CD14-positive monocyte (primary cell): ENCODE measurements around the gene SIX2. TPM values are rescaled to one million over a fixed set of nuclear protein-coding genes. Genes with fewer than 3 reads are reported as not detected.

Experiments
- DNase-seq, 3 donors: peaks; one replicate each; pipeline ENCODE4 v3.0.0-alpha.2; 2011 to 2022
- H2AFZ ChIP-seq: 2 replicates; pipeline ENCODE4 v1.6.0; 2012; ENCODE audit warnings: mild to moderate bottlenecking, low read depth, low read length, inconsistent platforms; ENCODE audit not compliant: insufficient read depth, poor library complexity, severe bottlenecking
- H3K27ac ChIP-seq, 2 donors: 1 replicate in 1 of 2; 2 replicates in 1 of 2; pipeline ENCODE4 v1.5.1; 2012 to 2013; ENCODE audit warnings: low read length in 2 of 2, control low read depth in 1 of 2, inconsistent platforms in 1 of 2, low read depth in 1 of 2, mild to moderate bottlenecking in 1 of 2
- H3K27me3 ChIP-seq, 2 donors: one replicate each; pipeline versions ENCODE4 v1.6.0 to v1.6.1; 2011 to 2013; ENCODE audit warnings: low read length in 2 of 2; ENCODE audit not compliant: control insufficient read depth in 2 of 2, insufficient read depth in 2 of 2
- H3K36me3 ChIP-seq, 2 donors: replicated peaks in 1 of 2; 1 replicate in 1 of 2; 2 replicates in 1 of 2; pipeline versions ENCODE4 v1.5.1 to v1.6.1; 2012 to 2013; ENCODE audit warnings: low read length in 2 of 2, control low read depth in 1 of 2, inconsistent platforms in 1 of 2, mild to moderate bottlenecking in 1 of 2; ENCODE audit not compliant: insufficient read depth in 2 of 2, control insufficient read depth in 1 of 2
- H3K4me1 ChIP-seq, 2 donors: 1 replicate in 1 of 2; 2 replicates in 1 of 2; pipeline versions ENCODE4 v1.5.1 to v1.6.1; 2012 to 2013; ENCODE audit warnings: low read length in 2 of 2, control low read depth in 1 of 2, inconsistent platforms in 1 of 2, mild to moderate bottlenecking in 1 of 2, moderate library complexity in 1 of 2; ENCODE audit not compliant: insufficient read depth in 2 of 2, control insufficient read depth in 1 of 2
- H3K4me2 ChIP-seq: replicated peaks from 2 replicates; pipeline ENCODE3; 2012; ENCODE audit warnings: low read length, moderate library complexity, mild to moderate bottlenecking; ENCODE audit not compliant: poor library complexity, severe bottlenecking; ENCODE audit errors: extremely low read depth
- H3K4me3 ChIP-seq, 3 experiments: fragments of 200-600 bp in 1 of 3; sonication (generic) in 1 of 3; replicated peaks in 1 of 3; 1 replicate in 2 of 3; 2 replicates in 1 of 3; pipeline ENCODE4 v1.5.1; 2011 to 2013; ENCODE audit warnings: low read length in 3 of 3, mild to moderate bottlenecking in 3 of 3, control low read depth in 2 of 3, low read depth in 2 of 3, inconsistent platforms in 1 of 3, moderate library complexity in 1 of 3
- H3K79me2 ChIP-seq: 2 replicates; pipeline ENCODE4 v1.6.0; 2012; ENCODE audit warnings: mild to moderate bottlenecking, control low read depth, inconsistent platforms, low read length, moderate library complexity; ENCODE audit not compliant: insufficient read depth
- H3K9ac ChIP-seq: 2 replicates; pipeline ENCODE4 v1.6.0; 2017; ENCODE audit warnings: low read length, mild to moderate bottlenecking; ENCODE audit not compliant: insufficient read depth, poor library complexity, severe bottlenecking
- H3K9me3 ChIP-seq, 2 donors: replicated peaks in 1 of 2; 1 replicate in 1 of 2; 2 replicates in 1 of 2; pipeline versions ENCODE4 v1.5.1 to v1.6.1; 2012 to 2013; ENCODE audit warnings: low read length in 2 of 2, control low read depth in 1 of 2; ENCODE audit not compliant: control insufficient read depth in 1 of 2, insufficient read depth in 1 of 2
- H4K20me1 ChIP-seq: 2 replicates; pipeline ENCODE4 v1.6.0; 2012; ENCODE audit warnings: mild to moderate bottlenecking, low read length, control low read depth, moderate library complexity; ENCODE audit not compliant: insufficient read depth
- H3K27ac Mint-ChIP-seq, 7 donors: one replicate each; pipeline ENCODE4 v1.8.0; 2020; ENCODE audit warnings: mild to moderate bottlenecking in 7 of 7, mixed read lengths in 7 of 7, moderate library complexity in 6 of 7, inconsistent platforms in 2 of 7
- H3K27me3 Mint-ChIP-seq, 3 donors: one replicate each; pipeline ENCODE4 v1.8.0; 2021 to 2022; ENCODE audit warnings: low read depth in 3 of 3, mild to moderate bottlenecking in 3 of 3, mixed read lengths in 3 of 3, moderate library complexity in 3 of 3, inconsistent platforms in 1 of 3
- H3K36me3 Mint-ChIP-seq, 2 donors: one replicate each; pipeline ENCODE4 v1.8.0; 2020; ENCODE audit warnings: mixed read lengths in 2 of 2, inconsistent platforms in 1 of 2, mild to moderate bottlenecking in 1 of 2
- H3K4me1 Mint-ChIP-seq: one replicate; pipeline ENCODE4 v1.8.0; 2020; ENCODE audit warnings: mild to moderate bottlenecking, mixed read lengths
- H3K4me3 Mint-ChIP-seq, 2 donors: one replicate each; pipeline ENCODE4 v1.8.0; 2020; ENCODE audit warnings: mild to moderate bottlenecking in 2 of 2, mixed read lengths in 2 of 2, moderate library complexity in 1 of 2
- H3K9me3 Mint-ChIP-seq, 7 donors: one replicate each; pipeline ENCODE4 v1.8.0; 2020 to 2022; ENCODE audit warnings: mixed read lengths in 7 of 7, mild to moderate bottlenecking in 6 of 7, moderate library complexity in 6 of 7, inconsistent platforms in 2 of 7
- WGBS: methylation state at CpG from one replicate; pipeline ENCODE4 v1.1.5; 2013; ENCODE audit warnings: missing lambda C conversion rate; ENCODE audit not compliant: insufficient coverage; 5-methylcytosine and 5-hydroxymethylcytosine counted together
- intact Hi-C, 2 donors: fragments of 100-400 bp; cut with micrococcal nuclease; formaldehyde crosslinking; loops; one replicate each; pipeline versions ENCODE4 v1.15.0 to v1.15.1; 2023
- polyA plus RNA-seq, 3 donors: library from polyadenylated mRNA; depleted of rRNA in 1 of 3; unstranded in 2 of 3; stranded (reverse) in 1 of 3; fragments of 300-500 nt in 2 of 3; fragments of >200 nt in 1 of 3; fragmentation: Illumina TruSeq in 2 of 3; gene quantifications; 1 replicate in 2 of 3; 2 replicates in 1 of 3; pipeline ENCODE4 v1.2.3, GENCODE V29; 2012 to 2021
- TF ChIP-seq, protein P1 (sequence below): fragments of 200-600 bp; IDR thresholded peaks from one replicate; pipeline ENCODE4 v1.8.0; 2022; ENCODE audit warnings: antibody characterized with exemption, mild to moderate bottlenecking

Gene SIX2
- polyA plus RNA-seq, 3 donors, result not detected

GRCh38 chr2:45000921-45001868 lies 8.1 kb downstream of the SIX2 start:
- peak overlapping the region in 1 of 7 donors; percentile 20 for H3K27ac Mint-ChIP-seq

DNA sequence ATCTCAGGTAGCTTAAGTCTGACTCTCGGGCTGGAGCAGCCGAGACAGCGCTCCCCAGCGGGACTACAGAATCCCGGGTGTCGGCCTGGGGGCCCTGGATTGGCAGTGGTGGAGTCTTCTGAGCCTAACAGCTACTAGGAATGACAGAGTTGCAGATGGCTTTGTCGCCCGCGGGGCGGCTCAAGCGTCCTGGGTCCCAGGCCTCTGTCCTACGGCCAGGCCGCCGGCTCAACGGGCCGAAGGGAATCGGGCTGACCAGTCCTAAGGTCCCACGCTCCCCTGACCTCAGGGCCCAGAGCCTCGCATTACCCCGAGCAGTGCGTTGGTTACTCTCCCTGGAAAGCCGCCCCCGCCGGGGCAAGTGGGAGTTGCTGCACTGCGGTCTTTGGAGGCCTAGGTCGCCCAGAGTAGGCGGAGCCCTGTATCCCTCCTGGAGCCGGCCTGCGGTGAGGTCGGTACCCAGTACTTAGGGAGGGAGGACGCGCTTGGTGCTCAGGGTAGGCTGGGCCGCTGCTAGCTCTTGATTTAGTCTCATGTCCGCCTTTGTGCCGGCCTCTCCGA lies 8.8 kb downstream of the SIX2 start:
- peaks cover 88 to 98% of the 10 kb centered on the region in 2 donors for H3K27me3 ChIP-seq
- H3K4me3 ChIP-seq, result no peak overlapping the region
- no peak overlapping the region for H3K27ac ChIP-seq
- no peak for DNase-seq
- H3K79me2 ChIP-seq, result no peaks in the 10 kb centered on the region
- intact Hi-C loops, result no loop called here
- WGBS, result 11% methylated on average over 32 of the region's 36 CpGs
- Mint-ChIP-seq H3K27ac (no peak overlapping the region), H3K27me3 (peaks cover 94 to 99% (median 95%) of the 10 kb centered on the region in 3 donors), H3K4me1 (peaks cover 24% of the 10 kb centered on the region), H3K9me3 (peaks cover 0 to 23% (median 10%) of the 10 kb centered on the region in 7 donors), H3K4me3 (peak overlapping the region in 1 of 2 donors; percentile 81), H3K36me3 (peaks cover 0 to 6% of the 10 kb centered on the region in 2 donors)
- no peaks in the 10 kb centered on the region for H4K20me1 ChIP-seq
- H2AFZ ChIP-seq, result no peak overlapping the region
- TF ChIP-seq, protein P1, sequence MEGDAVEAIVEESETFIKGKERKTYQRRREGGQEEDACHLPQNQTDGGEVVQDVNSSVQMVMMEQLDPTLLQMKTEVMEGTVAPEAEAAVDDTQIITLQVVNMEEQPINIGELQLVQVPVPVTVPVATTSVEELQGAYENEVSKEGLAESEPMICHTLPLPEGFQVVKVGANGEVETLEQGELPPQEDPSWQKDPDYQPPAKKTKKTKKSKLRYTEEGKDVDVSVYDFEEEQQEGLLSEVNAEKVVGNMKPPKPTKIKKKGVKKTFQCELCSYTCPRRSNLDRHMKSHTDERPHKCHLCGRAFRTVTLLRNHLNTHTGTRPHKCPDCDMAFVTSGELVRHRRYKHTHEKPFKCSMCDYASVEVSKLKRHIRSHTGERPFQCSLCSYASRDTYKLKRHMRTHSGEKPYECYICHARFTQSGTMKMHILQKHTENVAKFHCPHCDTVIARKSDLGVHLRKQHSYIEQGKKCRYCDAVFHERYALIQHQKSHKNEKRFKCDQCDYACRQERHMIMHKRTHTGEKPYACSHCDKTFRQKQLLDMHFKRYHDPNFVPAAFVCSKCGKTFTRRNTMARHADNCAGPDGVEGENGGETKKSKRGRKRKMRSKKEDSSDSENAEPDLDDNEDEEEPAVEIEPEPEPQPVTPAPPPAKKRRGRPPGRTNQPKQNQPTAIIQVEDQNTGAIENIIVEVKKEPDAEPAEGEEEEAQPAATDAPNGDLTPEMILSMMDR, result no peak
- H3K9me3 ChIP-seq, result peaks cover 10 to 47% of the 10 kb centered on the region in 2 donors
- H3K9ac ChIP-seq, result no peak overlapping the region
- H3K4me2 ChIP-seq, result no peak overlapping the region
- H3K4me1 ChIP-seq, result peaks cover 5 to 9% of the 10 kb centered on the region in 2 donors
- no peaks in the 10 kb centered on the region for H3K36me3 ChIP-seq

More at GRCh38 chr2:45000921-45001868, 8.1 kb downstream of the SIX2 start:
- H3K4me2 ChIP-seq, result peak overlapping the region; percentile 16
- H3K9me3 Mint-ChIP-seq, result peaks cover 0 to 23% (median 10%) of the 10 kb centered on the region in 7 donors
- H3K4me3 Mint-ChIP-seq, result peak overlapping the region in 1 of 2 donors; percentile 81
- H2AFZ ChIP-seq, result no peak overlapping the region
- H3K27me3 ChIP-seq, result peaks cover 89 to 98% of the 10 kb centered on the region in 2 donors
- H3K27ac ChIP-seq, result no peak overlapping the region
- H3K36me3 Mint-ChIP-seq, result peaks cover 0 to 6% of the 10 kb centered on the region in 2 donors
- intact Hi-C loops, result no loop called here
- H3K79me2 ChIP-seq, result no peaks in the 10 kb centered on the region
- H3K27me3 Mint-ChIP-seq, result peaks cover 96 to 100% (median 97%) of the 10 kb centered on the region in 3 donors
- no peaks in the 10 kb centered on the region for H4K20me1 ChIP-seq
- H3K36me3 ChIP-seq, result no peaks in the 10 kb centered on the region
- peaks cover 24% of the 10 kb centered on the region for H3K4me1 Mint-ChIP-seq
- TF ChIP-seq, protein P1, result no peak
- 2% methylated on average over 58 of the region's 61 CpGs for WGBS
- no peak for DNase-seq
- H3K4me3 ChIP-seq, result peak overlapping the region in 1 of 3 experiments; percentile 4
- H3K9ac ChIP-seq, result no peak overlapping the region
- peaks cover 9 to 11% of the 10 kb centered on the region in 2 donors for H3K4me1 ChIP-seq
- H3K9me3 ChIP-seq, result peaks cover 10 to 52% of the 10 kb centered on the region in 2 donors
